ENCODE measurements around the gene CLTCL1.

GRCh38 chr22:19213001-19213400, 78.5 kb downstream of the CLTCL1 start:
- no peak for TF ChIP-seq GATA3 (IDR thresholded peaks at IDR 0.05; ENCODE audit: low read depth, low read length)
- TF ChIP-seq GATA2 (IDR thresholded peaks at IDR 0.05; ENCODE audit: low read depth, low read length): no peak

Data from SH-SY5Y (cell line).